Sigmoid colon (tissue), 4 donors: ENCODE results near the gene MMP2.

ENCODE experiments used
- CTCF ChIP-seq, 4 experiments: fragments of 450-650 bp in 3 of 4; fragments of 200-600 bp in 1 of 4; IDR thresholded peaks; one replicate each; pipeline ENCODE4 v1.5.1; 2016 to 2019; ENCODE audit warnings: antibody characterized with exemption in 4 of 4, mild to moderate bottlenecking in 3 of 4, moderate library complexity in 2 of 4
- EP300 ChIP-seq, 4 donors: sonication (generic); formaldehyde crosslinking; IDR thresholded peaks; one replicate each; pipeline ENCODE4 v1.6.1; 2017; ENCODE audit warnings: antibody characterized with exemption in 4 of 4
- POLR2A ChIP-seq, 2 donors: fragments of 450-650 bp; IDR thresholded peaks; one replicate each; pipeline ENCODE4 v1.6.1; 2016; ENCODE audit warnings: antibody characterized with exemption in 2 of 2, mild to moderate bottlenecking in 2 of 2, moderate library complexity in 2 of 2
- POLR2AphosphoS5 ChIP-seq, 4 donors: sonication (generic); formaldehyde crosslinking; IDR thresholded peaks; one replicate each; pipeline ENCODE4 v1.6.1; 2017; ENCODE audit warnings: antibody characterized with exemption in 4 of 4

GRCh38 chr16:55474821-55475220 lies 4.2 kb upstream of the MMP2 start:
- no peak for TF ChIP-seq POLR2A (IDR thresholded peaks at IDR 0.05)
- TF ChIP-seq CTCF (IDR thresholded peaks at IDR 0.05) = no peak
- no peak for TF ChIP-seq POLR2AphosphoS5 (IDR thresholded peaks at IDR 0.05)
- TF ChIP-seq EP300 (IDR thresholded peaks at IDR 0.05) = no peak
